PC-3 (cell line): ENCODE measurements around the gene HYOU1. TPM values are rescaled to one million over a fixed set of nuclear protein-coding genes. Genes with fewer than 3 reads are reported as not detected.

Experiments used
- ATAC-seq: fragments of 200-7000 bp; cut with Tn5 transposase; 2 replicates; pipeline ENCODE4 v1.9.1; 2020; ENCODE audit warnings: mild to moderate bottlenecking, moderate library complexity
- BruUV-seq: library from RNA; stranded (reverse); fragments of 400-500 nt; replicated peaks from 2 replicates; lab custom pipeline; 2021; lab: Mats Ljungman, UMichigan
- CTCF ChIA-PET: fragments of 300-600 bp; sonication (Branson Sonifier 250); formaldehyde crosslinking; loops from one replicate; lab custom pipeline; 2022; ENCODE audit warnings: antibody characterized with exemption; lab: Charles Lee
- POLR2A ChIA-PET: fragments of 300-600 bp; sonication (Branson Sonifier 250); formaldehyde crosslinking; loops from one replicate; lab custom pipeline; 2022; ENCODE audit warnings: antibody characterized with exemption; ENCODE audit not compliant: unreplicated experiment; lab: Charles Lee
- DNase-seq: peaks from one replicate; pipeline ENCODE4 v3.0.0-alpha.2; 2015
- H2AFZ ChIP-seq: fragments of 300-600 bp; sonication (generic); 2 replicates; pipeline ENCODE4 v1.6.0; 2016; ENCODE audit warnings: antibody characterized with exemption, low read length
- H3F3A ChIP-seq: fragments of 300-600 bp; sonication (generic); one replicate; pipeline ENCODE4 v1.6.0; 2017; ENCODE audit warnings: antibody characterized with exemption, low read length, control low read depth, mild to moderate bottlenecking; ENCODE audit not compliant: unreplicated experiment
- H3K27ac ChIP-seq: fragments of 300-600 bp; sonication (generic); 2 replicates; pipeline ENCODE4 v1.5.1; 2016; ENCODE audit warnings: mild to moderate bottlenecking, low read length
- H3K27me3 ChIP-seq: fragments of 300-600 bp; sonication (generic); 2 replicates; pipeline ENCODE4 v1.6.1; 2016; ENCODE audit warnings: low read length, mixed read lengths
- H3K36me3 ChIP-seq: fragments of 300-600 bp; sonication (generic); 2 replicates; pipeline ENCODE4 v1.6.1; 2016; ENCODE audit warnings: low read depth, mixed run types, low read length, mixed read lengths
- H3K4me1 ChIP-seq: fragments of 300-600 bp; sonication (generic); 2 replicates; pipeline ENCODE4 v1.5.1; 2016; ENCODE audit warnings: low read length; ENCODE audit not compliant: insufficient read depth
- H3K4me2 ChIP-seq: fragments of 300-600 bp; sonication (generic); 2 replicates; pipeline ENCODE4 v1.6.0; 2016; ENCODE audit warnings: low read length
- H3K4me3 ChIP-seq: fragments of 300-600 bp; sonication (generic); 2 replicates; pipeline ENCODE4 v1.5.1; 2016; ENCODE audit warnings: mild to moderate bottlenecking, low read length, mixed read lengths
- H3K79me2 ChIP-seq: fragments of 300-600 bp; sonication (generic); 2 replicates; pipeline ENCODE4 v1.6.1; 2017; ENCODE audit warnings: low read length, mixed read lengths
- H3K9ac ChIP-seq: fragments of 300-600 bp; sonication (generic); 2 replicates; pipeline ENCODE4 v1.6.0; 2016; ENCODE audit warnings: mild to moderate bottlenecking, low read length
- H3K9me2 ChIP-seq: fragments of 300-600 bp; sonication (generic); replicated peaks from 2 replicates; pipeline ENCODE4 v1.6.1; 2016; ENCODE audit warnings: mixed run types, low read length, mixed read lengths
- H3K9me3 ChIP-seq: fragments of 300-600 bp; sonication (generic); 2 replicates; pipeline ENCODE4 v1.6.1; 2016; ENCODE audit warnings: low read length, mixed read lengths
- H4K20me1 ChIP-seq: fragments of 300-600 bp; sonication (generic); 2 replicates; pipeline ENCODE4 v1.6.1; 2016; ENCODE audit warnings: low read length, mixed read lengths
- EZH2 ChIP-seq: fragments of 300-600 bp; sonication (generic); IDR thresholded peaks from one replicate; pipeline ENCODE4 v1.6.1; 2017; ENCODE audit warnings: antibody characterized with exemption, mild to moderate bottlenecking, low read length; ENCODE audit not compliant: unreplicated experiment
- EZH2phosphoT487 ChIP-seq: fragments of 300-600 bp; sonication (generic); IDR thresholded peaks from 2 replicates; pipeline ENCODE4 v1.6.1; 2018; ENCODE audit warnings: mild to moderate bottlenecking, antibody characterized with exemption, low read length, borderline replicate concordance
- intact Hi-C: fragments of 100-400 bp; cut with micrococcal nuclease; formaldehyde crosslinking; loops from 2 replicates; pipeline ENCODE4 v1.9.0; 2023
- total RNA-seq: library from RNA; depleted of rRNA; stranded (reverse); fragments of >200 nt; gene quantifications from 2 replicates; pipeline ENCODE4 v1.2.3, GENCODE V29; 2014
- TF ChIP-seq, protein P1 (sequence below): fragments of 300-600 bp; sonication (generic); conservative IDR thresholded peaks from 2 replicates; pipeline ENCODE4 v1.5.1; 2017; ENCODE audit warnings: antibody characterized with exemption, low read depth, mild to moderate bottlenecking, low read length

HYOU1 gene
- total RNA-seq, 1 experiment from 2014 or later: 168 TPM

DNA sequence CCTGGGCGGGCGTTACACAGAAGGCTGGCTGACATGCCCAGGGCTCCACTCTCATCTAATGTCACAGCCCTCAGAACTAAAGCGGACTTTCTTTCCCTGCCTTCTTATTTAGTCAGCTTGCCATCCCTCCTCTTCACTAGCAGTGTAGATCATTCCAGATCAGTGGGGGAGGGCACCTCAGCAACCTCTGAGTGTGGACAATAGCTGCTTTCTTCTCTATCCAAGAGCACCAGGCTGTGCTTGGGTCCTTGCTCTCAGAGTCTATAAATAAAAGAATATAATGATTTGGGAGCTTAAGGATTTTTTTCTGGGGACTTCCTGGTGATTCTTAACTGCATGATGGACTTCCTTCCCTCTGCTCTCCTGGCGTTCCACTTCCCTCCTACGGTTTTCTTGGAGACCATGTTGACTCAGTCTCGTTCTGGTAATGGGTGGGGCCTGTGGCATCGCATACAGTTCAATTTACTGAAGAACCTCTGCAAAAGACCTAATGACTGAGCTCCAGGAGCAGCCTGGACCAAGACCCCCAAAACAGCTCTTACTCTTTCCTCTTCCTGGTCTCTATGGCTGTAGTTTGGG, 24.8 kb upstream of the HYOU1 start:
- no peak for DNase-seq

DNA sequence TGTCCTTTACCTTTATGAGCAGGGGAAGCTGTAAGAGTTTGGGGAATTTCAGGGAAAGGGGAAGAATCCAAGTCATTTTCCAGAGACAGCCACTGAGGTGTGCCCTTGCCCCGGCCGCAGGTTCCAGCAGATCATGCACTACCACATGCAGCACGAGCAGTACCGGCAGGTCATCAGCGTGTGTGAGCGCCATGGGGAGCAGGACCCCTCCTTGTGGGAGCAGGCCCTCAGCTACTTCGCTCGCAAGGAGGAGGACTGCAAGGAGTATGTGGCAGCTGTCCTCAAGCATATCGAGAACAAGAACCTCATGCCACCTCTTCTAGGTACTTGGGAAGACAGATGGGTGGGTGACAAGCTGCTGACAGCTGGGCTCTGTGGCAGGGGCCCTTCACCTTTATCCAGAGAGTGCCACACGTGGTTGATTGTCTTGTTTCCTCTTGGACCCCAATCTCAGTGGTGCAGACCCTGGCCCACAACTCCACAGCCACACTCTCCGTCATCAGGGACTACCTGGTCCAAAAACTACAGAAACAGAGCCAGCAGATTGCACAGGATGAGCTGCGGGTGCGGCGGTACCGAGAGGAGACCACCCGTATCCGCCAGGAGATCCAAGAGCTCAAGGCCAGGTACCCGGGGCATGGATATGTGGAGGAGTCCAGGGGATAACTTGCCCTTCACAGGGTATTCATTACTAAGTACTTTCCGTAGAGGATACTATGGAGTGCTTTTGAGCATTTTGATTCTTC, 21.8 kb upstream of the HYOU1 start:
- ATAC-seq (no peak), DNase-seq (no peak)
- intact Hi-C loops: no loop called here
- no TSS peak for BruUV-seq
- Histone ChIP-seq H2AFZ (no peak overlapping the region), H3K4me1 (no peaks in the 10 kb centered on the region), H3F3A (no peaks in the 10 kb centered on the region), H3K9me3 (no peaks in the 10 kb centered on the region), H3K79me2 (no peaks in the 10 kb centered on the region), H3K9me2 (no peaks in the 10 kb centered on the region), H3K4me2 (no peak overlapping the region), H3K4me3 (no peak overlapping the region), H3K9ac (no peak overlapping the region), H3K27me3 (no peaks in the 10 kb centered on the region), H4K20me1 (no peaks in the 10 kb centered on the region), H3K36me3 (peaks cover 54% of the 10 kb centered on the region), H3K27ac (no peak overlapping the region)
- TF ChIP-seq EZH2: no peak
- no peak for TF ChIP-seq EZH2phosphoT487
- TF ChIP-seq, protein P1, sequence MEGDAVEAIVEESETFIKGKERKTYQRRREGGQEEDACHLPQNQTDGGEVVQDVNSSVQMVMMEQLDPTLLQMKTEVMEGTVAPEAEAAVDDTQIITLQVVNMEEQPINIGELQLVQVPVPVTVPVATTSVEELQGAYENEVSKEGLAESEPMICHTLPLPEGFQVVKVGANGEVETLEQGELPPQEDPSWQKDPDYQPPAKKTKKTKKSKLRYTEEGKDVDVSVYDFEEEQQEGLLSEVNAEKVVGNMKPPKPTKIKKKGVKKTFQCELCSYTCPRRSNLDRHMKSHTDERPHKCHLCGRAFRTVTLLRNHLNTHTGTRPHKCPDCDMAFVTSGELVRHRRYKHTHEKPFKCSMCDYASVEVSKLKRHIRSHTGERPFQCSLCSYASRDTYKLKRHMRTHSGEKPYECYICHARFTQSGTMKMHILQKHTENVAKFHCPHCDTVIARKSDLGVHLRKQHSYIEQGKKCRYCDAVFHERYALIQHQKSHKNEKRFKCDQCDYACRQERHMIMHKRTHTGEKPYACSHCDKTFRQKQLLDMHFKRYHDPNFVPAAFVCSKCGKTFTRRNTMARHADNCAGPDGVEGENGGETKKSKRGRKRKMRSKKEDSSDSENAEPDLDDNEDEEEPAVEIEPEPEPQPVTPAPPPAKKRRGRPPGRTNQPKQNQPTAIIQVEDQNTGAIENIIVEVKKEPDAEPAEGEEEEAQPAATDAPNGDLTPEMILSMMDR: no peak
- ChIA-PET POLR2A (no interaction called here), CTCF (no interaction called here)

More for the DNA sequence above, 24.8 kb upstream of the HYOU1 start:
- no peak overlapping the region for H3K4me3 ChIP-seq
- peaks cover 14% of the 10 kb centered on the region for H3K79me2 ChIP-seq
- no peaks in the 10 kb centered on the region for H3K9me2 ChIP-seq
- TF ChIP-seq EZH2 (no peak), EZH2phosphoT487 (no peak)
- TF ChIP-seq, protein P1: no peak
- H4K20me1 ChIP-seq: no peaks in the 10 kb centered on the region
- H3K9me3 ChIP-seq: no peaks in the 10 kb centered on the region
- intact Hi-C loops: no loop called here
- no peaks in the 10 kb centered on the region for H3F3A ChIP-seq
- no TSS peak for BruUV-seq
- no peak overlapping the region for H3K27ac ChIP-seq
- H3K9ac ChIP-seq: no peak overlapping the region
- peaks cover 45% of the 10 kb centered on the region for H3K36me3 ChIP-seq
- CTCF ChIA-PET: no interaction called here
- no peak overlapping the region for H2AFZ ChIP-seq
- no peaks in the 10 kb centered on the region for H3K27me3 ChIP-seq
- no peak overlapping the region for H3K4me2 ChIP-seq
- H3K4me1 ChIP-seq: peaks cover 10% of the 10 kb centered on the region
- no peak for ATAC-seq
- POLR2A ChIA-PET: no interaction called here

DNA sequence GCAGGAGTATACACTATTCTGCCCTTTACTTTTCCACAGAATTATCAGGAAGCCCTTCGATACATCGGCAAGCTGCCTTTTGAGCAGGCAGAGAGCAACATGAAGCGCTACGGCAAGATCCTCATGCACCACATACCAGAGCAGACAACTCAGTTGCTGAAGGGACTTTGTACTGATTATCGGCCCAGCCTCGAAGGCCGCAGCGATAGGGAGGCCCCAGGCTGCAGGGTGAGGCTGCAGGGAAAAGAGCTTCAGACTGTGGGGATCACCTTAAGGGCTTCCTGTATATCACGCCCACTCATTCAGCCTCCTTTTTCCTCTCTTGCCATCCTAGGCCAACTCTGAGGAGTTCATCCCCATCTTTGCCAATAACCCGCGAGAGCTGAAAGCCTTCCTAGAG, 20.8 kb upstream of the HYOU1 start:
- Histone ChIP-seq H3K36me3 (peaks cover 63% of the 10 kb centered on the region), H3K9me2 (no peaks in the 10 kb centered on the region), H3K4me1 (no peaks in the 10 kb centered on the region), H3F3A (no peaks in the 10 kb centered on the region), H2AFZ (no peak overlapping the region), H3K27me3 (no peaks in the 10 kb centered on the region), H3K27ac (no peak overlapping the region), H3K9ac (no peak overlapping the region), H3K9me3 (no peaks in the 10 kb centered on the region), H3K4me3 (no peak overlapping the region), H3K4me2 (no peak overlapping the region), H3K79me2 (no peaks in the 10 kb centered on the region), H4K20me1 (no peaks in the 10 kb centered on the region)
- TF ChIP-seq, protein P1: no peak
- TF ChIP-seq EZH2: no peak
- no peak for TF ChIP-seq EZH2phosphoT487
- ChIA-PET CTCF (no interaction called here), POLR2A (no interaction called here)
- DNase-seq (no peak), ATAC-seq (no peak)
- no TSS peak for BruUV-seq
- intact Hi-C loops: no loop called here
